Mucosa of rectum (tissue), 2 donors: ENCODE measurements around the gene TMEM174.
A peak's percentile ranks its signal among the peaks of the same experiment; 100 is the strongest.

Experiments used
- H3K27ac ChIP-seq, 2 donors: one replicate each; pipeline ENCODE4 v1.7.0; 2013; ENCODE audit warnings: inconsistent platforms in 2 of 2, low read depth in 2 of 2, low read length in 2 of 2
- H3K27me3 ChIP-seq, 2 donors: one replicate each; pipeline ENCODE4 v1.7.0; 2013; ENCODE audit warnings: low read length in 2 of 2; ENCODE audit not compliant: control insufficient read depth in 2 of 2, insufficient read depth in 2 of 2
- H3K36me3 ChIP-seq, 2 donors: one replicate each; pipeline ENCODE4 v1.7.0; 2013; ENCODE audit warnings: low read length in 2 of 2; ENCODE audit not compliant: control insufficient read depth in 2 of 2, insufficient read depth in 2 of 2
- H3K4me1 ChIP-seq, 2 donors: one replicate each; pipeline ENCODE4 v1.7.0; 2013; ENCODE audit warnings: low read length in 2 of 2, mild to moderate bottlenecking in 1 of 2; ENCODE audit not compliant: control insufficient read depth in 2 of 2, insufficient read depth in 2 of 2
- H3K4me3 ChIP-seq, 2 donors: one replicate each; pipeline ENCODE4 v1.7.0; 2013; ENCODE audit warnings: low read length in 2 of 2
- H3K9ac ChIP-seq, 2 donors: one replicate each; pipeline ENCODE4 v1.7.0; 2013; ENCODE audit warnings: low read length in 2 of 2, low read depth in 1 of 2, mild to moderate bottlenecking in 1 of 2
- H3K9me3 ChIP-seq, 2 donors: one replicate each; pipeline ENCODE4 v1.7.0; 2013; ENCODE audit warnings: low read length in 2 of 2; ENCODE audit not compliant: control insufficient read depth in 2 of 2
- donor health status: healthy.
- donor health status: Normal muscosa, but diverticular disease.

TMEM174 gene

DNA sequence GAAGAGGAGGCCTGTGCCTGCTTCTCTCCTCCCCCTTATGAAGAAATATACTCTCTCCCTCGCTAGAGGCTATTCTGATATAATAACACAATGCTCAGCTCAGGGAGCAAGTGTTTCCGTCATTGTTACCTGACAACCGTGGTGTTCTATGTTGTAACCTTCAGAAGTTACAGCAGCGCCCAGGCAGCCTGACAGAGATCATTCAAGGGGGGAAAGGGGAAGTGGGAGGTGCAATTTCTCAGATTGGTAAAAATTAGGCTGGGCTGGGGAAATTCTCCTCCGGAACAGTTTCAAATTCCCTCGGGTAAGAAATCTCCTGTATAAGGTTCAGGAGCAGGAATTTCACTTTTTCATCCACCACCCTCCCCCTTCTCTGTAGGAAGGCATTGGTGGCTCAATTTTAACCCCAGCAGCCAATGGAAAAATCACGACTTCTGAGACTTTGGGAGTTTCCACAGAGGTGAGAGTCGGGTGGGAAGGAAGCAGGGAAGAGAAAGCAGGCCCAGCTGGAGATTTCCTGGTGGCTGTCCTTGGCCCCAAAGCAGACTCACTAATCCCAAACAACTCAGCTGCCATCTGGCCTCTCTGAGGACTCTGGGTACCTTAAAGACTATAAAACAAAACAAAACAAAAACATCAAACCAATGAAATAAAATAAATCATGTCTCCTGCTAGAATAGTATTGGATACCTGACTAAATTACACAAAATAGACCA, 1.3 kb downstream of the TMEM174 start:
- no peaks in the 10 kb centered on the region for H3K9me3 ChIP-seq
- peaks cover 0 to 3% of the 10 kb centered on the region in 2 donors for H3K27me3 ChIP-seq
- H3K4me3 ChIP-seq = no peak overlapping the region
- no peak overlapping the region for H3K27ac ChIP-seq
- H3K36me3 ChIP-seq = no peaks in the 10 kb centered on the region
- H3K9ac ChIP-seq = no peak overlapping the region
- peaks cover 0 to 2% of the 10 kb centered on the region in 2 donors for H3K4me1 ChIP-seq

DNA sequence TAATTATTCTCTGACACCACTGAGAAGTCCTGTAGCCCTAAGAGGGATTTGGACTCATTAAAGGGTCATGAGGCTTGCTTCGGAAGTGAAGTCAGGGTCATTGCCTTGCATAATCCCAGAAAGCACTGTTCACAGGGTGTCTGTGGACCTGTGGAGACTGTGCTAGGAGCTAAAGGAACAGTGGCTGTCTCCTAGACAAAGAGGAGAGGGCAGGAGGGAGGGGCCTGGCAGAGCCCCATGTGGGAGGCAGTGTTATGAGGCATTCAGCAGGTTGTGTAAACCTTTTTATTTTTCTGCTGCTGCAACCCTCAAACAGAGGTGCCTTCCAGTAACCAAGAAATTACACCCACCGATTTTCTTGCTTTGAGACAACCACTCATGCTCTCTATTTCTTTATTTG, 3.3 kb downstream of the TMEM174 start:
- Histone ChIP-seq H3K4me1 (peaks cover 0 to 4% of the 10 kb centered on the region in 2 donors), H3K36me3 (no peaks in the 10 kb centered on the region), H3K9ac (no peak overlapping the region), H3K27ac (no peak overlapping the region), H3K9me3 (no peaks in the 10 kb centered on the region), H3K4me3 (no peak overlapping the region), H3K27me3 (peaks cover 0 to 3% of the 10 kb centered on the region in 2 donors)

DNA sequence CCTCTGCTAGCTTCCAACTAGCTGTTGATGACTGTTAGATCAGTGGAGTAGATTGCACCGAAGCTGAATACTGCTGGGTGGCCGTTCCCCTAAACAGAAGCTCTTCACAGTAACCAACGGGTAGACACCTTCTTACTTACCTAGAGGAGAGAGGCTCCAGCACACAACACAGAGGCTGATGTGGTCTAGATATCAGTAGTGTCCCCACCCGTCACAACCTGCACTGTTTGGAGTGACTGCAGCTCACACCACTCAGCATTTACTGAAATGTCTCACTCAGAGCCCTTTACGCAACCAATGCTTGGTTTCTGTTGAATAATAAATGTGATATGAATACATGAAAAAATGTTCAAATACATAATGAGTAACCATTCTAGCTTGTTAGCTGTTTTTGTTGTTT, 5.3 kb downstream of the TMEM174 start:
- H3K9me3 ChIP-seq = no peaks in the 10 kb centered on the region
- H3K4me1 ChIP-seq = peaks cover 8 to 14% of the 10 kb centered on the region in 2 donors
- no peaks in the 10 kb centered on the region for H3K36me3 ChIP-seq
- peaks cover 0 to 3% of the 10 kb centered on the region in 2 donors for H3K27me3 ChIP-seq
- no peak overlapping the region for H3K9ac ChIP-seq
- H3K4me3 ChIP-seq = no peak overlapping the region
- no peak overlapping the region for H3K27ac ChIP-seq

DNA sequence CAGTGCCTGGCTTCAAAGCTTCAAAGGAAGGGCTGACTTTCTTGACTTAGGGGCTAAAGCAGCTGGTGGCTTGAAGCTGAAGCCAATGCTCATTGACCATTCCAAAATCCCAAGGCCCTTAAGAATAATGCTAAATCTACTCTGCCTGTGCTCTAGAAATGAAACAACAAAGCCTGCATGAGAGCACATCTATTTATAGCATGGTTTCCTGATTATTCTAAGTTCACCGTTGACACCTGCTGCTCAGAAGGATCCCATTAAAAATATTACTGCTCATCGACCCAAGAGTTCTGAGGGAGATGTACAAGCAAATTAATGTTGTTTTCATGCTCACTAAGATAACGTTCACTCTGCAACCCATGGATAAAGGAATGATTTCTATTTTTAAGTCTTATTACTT, 6.7 kb downstream of the TMEM174 start:
- no peak overlapping the region for H3K4me3 ChIP-seq
- H3K9ac ChIP-seq = no peak overlapping the region
- no peaks in the 10 kb centered on the region for H3K9me3 ChIP-seq
- no peak overlapping the region for H3K27ac ChIP-seq
- peaks cover 11 to 20% of the 10 kb centered on the region in 2 donors for H3K4me1 ChIP-seq
- no peaks in the 10 kb centered on the region for H3K36me3 ChIP-seq
- peaks cover 0 to 1% of the 10 kb centered on the region in 2 donors for H3K27me3 ChIP-seq

DNA sequence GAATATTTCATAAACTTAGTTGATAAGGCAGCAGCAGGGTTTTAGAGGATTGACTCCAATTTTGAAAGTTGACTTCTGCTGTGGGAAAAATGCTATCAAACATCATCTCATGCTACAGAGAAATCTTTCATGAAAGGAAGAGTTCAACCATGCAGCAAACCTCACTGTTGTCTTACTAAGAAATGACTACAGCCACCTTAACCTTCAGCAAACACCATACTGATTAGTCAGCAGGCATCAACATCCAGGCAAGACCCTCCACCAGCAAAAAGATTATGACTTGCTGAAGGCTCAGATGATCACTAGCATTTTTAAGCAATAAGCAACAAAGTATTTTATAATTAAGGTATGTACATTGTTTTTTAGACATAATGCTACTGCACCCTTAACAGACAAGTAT, 7.6 kb downstream of the TMEM174 start:
- H3K27ac ChIP-seq = no peak overlapping the region
- no peaks in the 10 kb centered on the region for H3K36me3 ChIP-seq
- peaks cover 11 to 20% of the 10 kb centered on the region in 2 donors for H3K4me1 ChIP-seq
- no peak overlapping the region for H3K9ac ChIP-seq
- H3K4me3 ChIP-seq = no peak overlapping the region
- no peaks in the 10 kb centered on the region for H3K9me3 ChIP-seq
- H3K27me3 ChIP-seq = no peaks in the 10 kb centered on the region

DNA sequence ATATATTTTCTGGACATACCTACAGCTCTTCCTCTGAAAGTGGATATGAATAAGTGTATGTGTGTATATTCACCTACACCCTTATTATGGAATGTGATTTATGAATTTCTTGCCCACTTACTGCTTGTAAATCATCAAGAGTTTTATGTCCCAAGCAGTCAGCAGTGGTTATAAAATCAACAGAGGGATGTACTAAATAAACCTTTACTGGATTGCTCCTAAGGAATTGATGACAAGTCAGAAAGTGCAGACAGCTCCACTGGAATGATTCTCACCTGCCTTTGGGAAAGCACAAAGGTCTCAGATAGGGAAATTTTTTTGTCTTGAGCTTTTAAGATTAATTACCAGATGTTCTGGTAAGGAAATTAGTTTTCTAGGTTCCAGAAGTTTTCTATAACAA, 9.3 kb downstream of the TMEM174 start:
- Histone ChIP-seq H3K36me3 (no peaks in the 10 kb centered on the region), H3K27ac (peak overlapping the region; percentile 49 to 94), H3K9ac (peak overlapping the region; percentile 27 to 28), H3K9me3 (no peaks in the 10 kb centered on the region), H3K4me3 (peak overlapping the region in 1 of 2 donors; percentile 9), H3K4me1 (peaks cover 11 to 20% of the 10 kb centered on the region in 2 donors), H3K27me3 (no peaks in the 10 kb centered on the region)

DNA sequence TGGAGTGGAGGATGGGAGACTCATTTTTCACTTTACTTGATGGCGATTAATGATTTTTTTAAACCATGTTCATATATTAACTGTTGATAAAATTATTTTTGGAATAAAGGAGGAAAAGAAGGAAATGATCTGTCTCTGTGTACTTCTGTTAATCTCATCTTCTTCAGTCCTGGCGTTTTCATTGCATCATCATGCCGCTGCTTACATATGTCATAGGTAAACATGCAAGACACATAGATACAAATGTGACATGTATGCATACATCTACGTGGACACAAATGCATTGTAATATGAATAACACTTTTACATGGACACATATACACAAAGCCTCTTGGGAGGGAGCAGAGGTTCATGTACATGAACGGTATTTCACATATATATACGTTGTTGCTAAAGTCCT, 10.0 kb downstream of the TMEM174 start:
- Histone ChIP-seq H3K9ac (peak overlapping the region; percentile 38 to 68), H3K4me3 (peak overlapping the region in 1 of 2 donors; percentile 17), H3K27ac (peak overlapping the region; percentile 94), H3K4me1 (peaks cover 11 to 20% of the 10 kb centered on the region in 2 donors), H3K36me3 (no peaks in the 10 kb centered on the region), H3K27me3 (no peaks in the 10 kb centered on the region), H3K9me3 (no peaks in the 10 kb centered on the region)

DNA sequence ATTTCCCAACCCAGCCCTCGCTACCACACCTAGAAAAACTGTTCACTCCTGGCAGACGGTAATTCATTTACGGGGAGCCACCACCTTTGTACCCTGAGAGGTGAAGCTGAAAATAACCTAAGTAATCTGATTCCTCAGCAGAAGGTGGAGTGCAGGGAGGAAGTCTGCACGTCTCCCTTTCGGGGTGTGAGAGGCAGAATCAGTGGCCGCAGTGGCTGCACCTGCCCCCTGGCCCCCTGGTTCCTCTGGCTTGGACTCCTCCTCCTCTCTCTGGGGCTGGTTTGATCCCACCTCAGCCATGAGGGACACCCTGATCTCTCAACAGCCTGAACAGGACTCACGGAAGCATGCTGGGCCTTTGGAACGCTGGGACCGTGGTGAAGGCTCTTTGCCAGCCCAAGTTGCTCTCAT, 10.5 kb downstream of the TMEM174 start:
- Histone ChIP-seq H3K36me3 (no peaks in the 10 kb centered on the region), H3K9ac (peak overlapping the region; percentile 68 to 76), H3K27ac (peak overlapping the region; percentile 94), H3K27me3 (no peaks in the 10 kb centered on the region), H3K4me3 (peak overlapping the region; percentile 59 to 71), H3K9me3 (no peaks in the 10 kb centered on the region), H3K4me1 (peaks cover 11 to 20% of the 10 kb centered on the region in 2 donors)

DNA sequence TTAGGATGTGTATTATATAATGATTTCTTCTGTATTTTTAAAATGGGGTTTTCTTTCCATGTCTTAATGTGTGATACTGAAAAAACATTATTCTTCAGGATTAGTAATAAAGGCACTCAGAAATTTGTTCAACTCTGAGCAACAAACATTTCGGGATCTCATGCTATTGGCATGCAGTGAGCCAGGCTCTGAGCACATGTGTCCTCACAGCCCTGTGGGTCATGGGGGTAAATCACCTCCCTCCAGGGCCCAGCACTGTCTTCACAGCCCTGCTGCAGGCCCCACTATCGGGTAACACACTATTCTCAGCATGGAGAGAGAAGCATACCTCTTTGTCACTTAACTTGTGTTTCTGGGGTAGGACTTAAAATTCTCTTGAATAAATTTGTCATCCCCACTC, 14.0 kb downstream of the TMEM174 start:
- Histone ChIP-seq H3K9me3 (no peaks in the 10 kb centered on the region), H3K27me3 (no peaks in the 10 kb centered on the region), H3K4me3 (no peak overlapping the region), H3K9ac (no peak overlapping the region), H3K27ac (no peak overlapping the region), H3K4me1 (peaks cover 24 to 41% of the 10 kb centered on the region in 2 donors), H3K36me3 (no peaks in the 10 kb centered on the region)

DNA sequence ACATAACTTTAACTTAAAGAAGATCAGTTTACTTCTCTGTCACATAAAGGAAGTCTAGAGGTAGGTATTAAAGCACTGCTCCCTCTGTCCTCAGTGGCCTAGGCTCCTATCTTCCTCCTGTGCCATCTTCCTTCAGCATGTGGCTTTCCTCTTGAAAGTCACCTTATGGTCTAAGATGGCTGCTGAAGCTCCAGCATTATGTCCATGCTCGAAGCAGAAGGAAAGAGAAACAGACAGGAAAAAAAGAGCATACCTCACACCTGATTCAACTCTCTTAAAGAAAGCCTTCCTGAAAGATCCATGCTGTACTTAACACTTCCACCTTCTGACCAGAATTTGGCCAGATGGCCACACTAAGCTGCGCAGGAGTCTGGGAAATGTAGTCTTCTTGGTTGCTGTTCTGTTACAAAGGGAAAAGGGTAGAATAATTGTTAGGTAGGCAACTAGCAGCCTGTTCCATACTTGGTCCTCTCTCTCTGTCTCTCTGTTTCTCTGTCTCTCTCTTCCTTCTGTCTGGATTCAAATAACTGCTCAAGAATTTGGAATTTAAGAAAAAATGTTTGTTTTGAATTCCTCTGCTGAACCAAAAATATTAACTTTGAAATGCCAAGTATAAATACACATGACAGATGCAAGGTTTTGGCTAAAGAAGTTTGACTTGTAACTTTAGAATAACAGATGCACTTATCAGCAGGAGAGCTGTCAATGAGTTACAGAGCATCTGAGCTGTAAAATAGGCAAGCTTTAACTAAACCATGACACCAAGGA, 16.0 kb downstream of the TMEM174 start:
- Histone ChIP-seq H3K27me3 (no peaks in the 10 kb centered on the region), H3K27ac (no peak overlapping the region), H3K4me1 (peaks cover 13 to 26% of the 10 kb centered on the region in 2 donors)

More for the DNA sequence above, 16.0 kb downstream of the TMEM174 start:
- Histone ChIP-seq H3K4me3 (no peak overlapping the region), H3K36me3 (no peaks in the 10 kb centered on the region), H3K9ac (no peak overlapping the region), H3K9me3 (no peaks in the 10 kb centered on the region)
